Tibial nerve (tissue), 4 donors: ENCODE measurements around the gene CDAN1. TPM values are rescaled to one million over a fixed set of nuclear protein-coding genes. Genes with fewer than 3 reads are reported as not detected.

Experiments used
- DNase-seq, 2 donors: peaks; one replicate each; pipeline ENCODE4 v3.0.0-alpha.2; 2019; ENCODE audit warnings: low spot score in 2 of 2
- H3K27ac ChIP-seq, 4 donors: fragments of 200-600 bp; sonication (generic) in 3 of 4; one replicate each; pipeline ENCODE4 v1.5.1; 2017 to 2019; ENCODE audit warnings: mild to moderate bottlenecking in 1 of 4
- H3K27me3 ChIP-seq, 2 donors: fragments of 200-600 bp; sonication (generic) in 1 of 2; one replicate each; pipeline versions ENCODE4 v1.5.1 to v1.6.0; 2017 to 2019
- H3K36me3 ChIP-seq, 3 donors: fragments of 200-600 bp; sonication (generic); one replicate each; pipeline ENCODE4 v1.5.1; 2018 to 2019
- H3K4me1 ChIP-seq, 4 donors: fragments of 200-600 bp; sonication (generic) in 3 of 4; one replicate each; pipeline ENCODE4 v1.5.1; 2017 to 2019
- H3K4me3 ChIP-seq, 4 donors: fragments of 200-600 bp; sonication (generic) in 3 of 4; one replicate each; pipeline ENCODE4 v1.5.1; 2017 to 2019; ENCODE audit warnings: mild to moderate bottlenecking in 1 of 4, moderate library complexity in 1 of 4
- H3K9me3 ChIP-seq, 4 donors: fragments of 200-600 bp; sonication (generic) in 3 of 4; one replicate each; pipeline ENCODE4 v1.5.1; 2017 to 2019
- EP300 ChIP-seq, 2 donors: sonication (generic); formaldehyde crosslinking; IDR thresholded peaks; one replicate each; pipeline ENCODE4 v1.6.1; 2017; ENCODE audit warnings: antibody characterized with exemption in 2 of 2, mild to moderate bottlenecking in 1 of 2
- POLR2A ChIP-seq, 2 donors: fragments of 450-650 bp; IDR thresholded peaks; one replicate each; pipeline ENCODE4 v1.6.1; 2017; ENCODE audit warnings: antibody characterized with exemption in 2 of 2, mild to moderate bottlenecking in 2 of 2, moderate library complexity in 2 of 2
- WGBS, 2 donors: methylation state at CpG; one replicate each; pipeline ENCODE4 v1.1.5; 2018; 5-methylcytosine and 5-hydroxymethylcytosine counted together
- total RNA-seq, 4 donors: library from RNA; depleted of rRNA; stranded (reverse); fragments of >200 nt; gene quantifications; one replicate each; pipeline ENCODE4 v1.1.0, GENCODE V29; 2016
- TF ChIP-seq, protein P1 (sequence below), 5 experiments: fragments of 200-600 bp in 3 of 5; fragments of 450-650 bp in 2 of 5; sonication (generic) in 3 of 5; IDR thresholded peaks; one replicate each; pipeline ENCODE4 v1.5.1; 2016 to 2019; ENCODE audit warnings: antibody characterized with exemption in 5 of 5, mild to moderate bottlenecking in 3 of 5, moderate library complexity in 2 of 5

Gene CDAN1
- total RNA-seq, 4 donors from 2014 or later, result 14.0 to 25.5 (median 22.0) TPM

DNA sequence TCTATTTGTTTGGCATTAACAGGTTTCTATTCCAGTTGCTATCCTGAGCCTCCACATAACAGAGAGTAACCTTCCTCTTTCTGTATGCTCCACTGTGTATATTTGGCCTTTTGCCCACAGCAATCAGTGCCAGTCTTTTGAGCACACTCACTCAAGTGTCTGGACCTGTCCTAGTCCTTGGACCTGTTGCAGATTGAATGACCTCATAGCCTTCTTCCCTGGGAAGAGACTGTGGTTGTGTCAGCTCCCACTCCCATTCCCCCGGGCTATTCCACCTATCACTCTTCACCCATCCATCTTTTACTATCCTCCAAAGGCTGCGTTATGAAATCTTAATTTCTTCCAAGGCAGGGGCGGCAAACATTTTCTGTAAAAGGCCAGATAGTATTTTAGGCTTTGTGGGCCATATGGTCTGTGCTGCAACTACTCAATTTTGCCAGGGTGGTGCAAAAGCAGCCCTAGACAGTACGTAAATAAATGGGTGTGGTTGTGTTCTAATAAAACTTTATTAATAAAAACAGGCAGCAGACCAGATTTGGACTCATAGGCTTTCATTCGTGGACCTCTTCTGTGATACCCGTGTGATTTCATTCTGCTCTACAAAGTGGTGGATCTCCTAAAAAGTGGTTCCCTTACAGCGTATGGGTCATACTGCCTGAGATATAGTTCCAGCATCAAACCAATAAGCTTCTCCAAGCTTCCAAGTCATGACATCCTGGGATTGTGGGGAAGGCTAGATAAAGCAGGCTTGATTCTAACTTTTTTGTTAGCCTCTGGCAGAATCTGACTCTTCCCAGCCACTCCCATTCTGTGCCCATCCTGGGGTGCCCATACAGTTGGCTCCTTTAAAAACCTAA, 57.4 kb downstream of the CDAN1 start:
- WGBS, 2 donors, result 93% methylated on average over 7 of the region's 7 CpGs
- H3K4me3 ChIP-seq, result no peak overlapping the region
- H3K36me3 ChIP-seq, result peaks cover 0 to 100% (median 10%) of the 10 kb centered on the region in 3 donors
- TF ChIP-seq EP300 (IDR thresholded peaks at IDR 0.05), result no peak
- TF ChIP-seq POLR2A (IDR thresholded peaks at IDR 0.05), result no peak
- TF ChIP-seq, protein P1, sequence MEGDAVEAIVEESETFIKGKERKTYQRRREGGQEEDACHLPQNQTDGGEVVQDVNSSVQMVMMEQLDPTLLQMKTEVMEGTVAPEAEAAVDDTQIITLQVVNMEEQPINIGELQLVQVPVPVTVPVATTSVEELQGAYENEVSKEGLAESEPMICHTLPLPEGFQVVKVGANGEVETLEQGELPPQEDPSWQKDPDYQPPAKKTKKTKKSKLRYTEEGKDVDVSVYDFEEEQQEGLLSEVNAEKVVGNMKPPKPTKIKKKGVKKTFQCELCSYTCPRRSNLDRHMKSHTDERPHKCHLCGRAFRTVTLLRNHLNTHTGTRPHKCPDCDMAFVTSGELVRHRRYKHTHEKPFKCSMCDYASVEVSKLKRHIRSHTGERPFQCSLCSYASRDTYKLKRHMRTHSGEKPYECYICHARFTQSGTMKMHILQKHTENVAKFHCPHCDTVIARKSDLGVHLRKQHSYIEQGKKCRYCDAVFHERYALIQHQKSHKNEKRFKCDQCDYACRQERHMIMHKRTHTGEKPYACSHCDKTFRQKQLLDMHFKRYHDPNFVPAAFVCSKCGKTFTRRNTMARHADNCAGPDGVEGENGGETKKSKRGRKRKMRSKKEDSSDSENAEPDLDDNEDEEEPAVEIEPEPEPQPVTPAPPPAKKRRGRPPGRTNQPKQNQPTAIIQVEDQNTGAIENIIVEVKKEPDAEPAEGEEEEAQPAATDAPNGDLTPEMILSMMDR (IDR thresholded peaks at IDR 0.05), result no peak
- H3K27ac ChIP-seq, result no peak overlapping the region
- H3K9me3 ChIP-seq, result no peaks in the 10 kb centered on the region
- H3K27me3 ChIP-seq, result no peaks in the 10 kb centered on the region
- no peaks in the 10 kb centered on the region for H3K4me1 ChIP-seq
- no peak for DNase-seq

DNA sequence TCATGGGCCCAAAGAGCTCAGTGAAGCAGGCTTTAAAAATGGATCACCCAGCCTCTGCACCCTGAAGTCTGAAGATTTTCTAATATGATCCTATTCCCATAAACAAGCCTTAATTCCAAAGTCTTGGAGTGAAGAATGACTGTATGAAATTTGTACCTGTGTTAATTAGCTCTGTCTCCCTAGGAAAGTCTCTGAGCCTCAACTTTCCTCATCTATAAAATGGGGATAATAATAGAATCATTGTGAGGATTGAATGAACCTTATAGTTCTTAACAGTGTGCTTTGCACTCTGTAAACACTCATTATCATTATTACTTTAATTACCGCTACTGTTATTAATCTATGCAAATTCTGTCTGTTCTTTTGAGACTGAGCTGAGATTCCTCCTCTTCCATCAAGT, 61.9 kb downstream of the CDAN1 start:
- H3K27me3 ChIP-seq, result no peaks in the 10 kb centered on the region
- H3K9me3 ChIP-seq, result no peaks in the 10 kb centered on the region
- H3K36me3 ChIP-seq, result peaks cover 0 to 96% (median 0%) of the 10 kb centered on the region in 3 donors
- WGBS, 2 donors, result 98 to 100% methylated on average over 1 of the region's 1 CpG
- no peak overlapping the region for H3K4me3 ChIP-seq
- no peaks in the 10 kb centered on the region for H3K4me1 ChIP-seq
- H3K27ac ChIP-seq, result no peak overlapping the region
- DNase-seq, result no peak
- TF ChIP-seq EP300 (IDR thresholded peaks at IDR 0.05) (no peak), POLR2A (IDR thresholded peaks at IDR 0.05) (no peak)
- TF ChIP-seq, protein P1 (IDR thresholded peaks at IDR 0.05), result no peak

DNA sequence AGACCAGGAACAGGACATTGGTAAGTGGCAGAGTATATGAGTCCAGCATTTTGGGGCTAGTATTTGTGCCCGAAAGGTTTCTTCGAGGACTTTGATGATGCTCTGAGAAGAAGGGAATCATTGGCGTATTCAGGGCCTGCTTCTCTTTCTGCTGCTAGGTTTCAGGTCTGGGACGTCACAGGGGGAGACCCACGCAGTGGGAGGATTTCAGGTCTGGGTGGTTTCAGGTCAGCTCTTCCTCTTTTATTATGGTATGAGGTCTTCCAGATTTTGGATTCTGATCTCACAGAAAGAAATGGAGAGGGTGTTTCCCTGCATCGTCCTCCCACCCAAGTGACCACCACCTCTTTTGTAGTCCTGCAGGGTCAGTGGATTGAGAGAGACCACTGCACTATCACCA, 62.5 kb downstream of the CDAN1 start:
- Histone ChIP-seq H3K4me1 (no peaks in the 10 kb centered on the region), H3K27ac (no peak overlapping the region), H3K4me3 (no peak overlapping the region), H3K9me3 (no peaks in the 10 kb centered on the region), H3K27me3 (no peaks in the 10 kb centered on the region), H3K36me3 (peaks cover 0 to 95% (median 0%) of the 10 kb centered on the region in 3 donors)
- WGBS, 2 donors, result 90 to 96% methylated on average over 6 of the region's 6 CpGs
- DNase-seq, result no peak
- TF ChIP-seq POLR2A (IDR thresholded peaks at IDR 0.05), result no peak
- TF ChIP-seq EP300 (IDR thresholded peaks at IDR 0.05), result no peak
- TF ChIP-seq, protein P1 (IDR thresholded peaks at IDR 0.05), result no peak

Other genes starting within 250 kb of the CDAN1 start
- 10 to 100 TPM; 54.5 to 92.9 (median 63.9) TPM for gene ZNF106, start 246.0 kb downstream of the CDAN1 start, total RNA-seq
- 10 to 100 TPM; 54.0 to 77.9 (median 64.0) TPM for gene SNAP23, start 241.5 kb downstream of the CDAN1 start, total RNA-seq
- gene LRRC57, start 188.3 kb downstream of the CDAN1 start, total RNA-seq, result 10 to 100 TPM; 16.1 to 29.5 (median 21.6) TPM
- gene HAUS2, start 188.3 kb downstream of the CDAN1 start, total RNA-seq, result 10 to 100 TPM; 17.1 to 29.1 (median 24.2) TPM
- 10 to 100 TPM; 66.6 to 95.1 (median 80.3) TPM for gene STARD9, start 161.5 kb downstream of the CDAN1 start, total RNA-seq
- gene TTBK2, start 183.7 kb upstream of the CDAN1 start, total RNA-seq, result 10 to 100 TPM; 20.2 to 31.2 (median 23.4) TPM